Stimulated activated CD8-positive, alpha-beta memory T cell treated with anti-CD3 and anti-CD28 coated beads, Interleukin-12 subunit alpha, Interleukin-12 subunit beta, amount 100 ng/mL, for 24 hours (primary cell): ENCODE data around the gene PLSCR1.
"Not testable (repeated sequence)": the region's sequence is repeated elsewhere in the genome, so short reads cannot be mapped to it uniquely, and the experiment has no call there.

Source experiments
- DNase-seq: peaks from one replicate; pipeline ENCODE4 v3.0.0-alpha.2; 2020; ENCODE audit errors: extremely low read depth

The PLSCR1 gene

GRCh38 chr3:146550070-146550615, 5.7 kb upstream of the PLSCR1 start:
- no peak for DNase-seq

- DNase-seq: no peak
Measured at GRCh38 chr3:146547235-146547835, 2.9 kb upstream of the PLSCR1 start.

- DNase-seq: no peak
Measured at GRCh38 chr3:146546366-146546965, 2.1 kb upstream of the PLSCR1 start.

- DNase-seq: no peak
Measured at GRCh38 chr3:146544929-146545528, 622 bp upstream of the PLSCR1 start.

- no peak for DNase-seq
Measured at GRCh38 chr3:146543461-146544001, 876 bp downstream of the PLSCR1 start.

GRCh38 chr3:146542978-146543377, 1.4 kb downstream of the PLSCR1 start:
- no peak for DNase-seq

GRCh38 chr3:146542179-146542578, 2.2 kb downstream of the PLSCR1 start:
- DNase-seq: no peak

GRCh38 chr3:146540978-146541377, 3.4 kb downstream of the PLSCR1 start:
- no peak for DNase-seq

- no peak for DNase-seq
Measured at GRCh38 chr3:146540236-146540635, 4.2 kb downstream of the PLSCR1 start.

- DNase-seq: no peak
Measured at GRCh38 chr3:146539315-146539714, 5.1 kb downstream of the PLSCR1 start.

GRCh38 chr3:146537603-146538002, 6.8 kb downstream of the PLSCR1 start:
- DNase-seq: no peak

GRCh38 chr3:146536681-146537080, 7.7 kb downstream of the PLSCR1 start:
- DNase-seq: no peak

GRCh38 chr3:146532406-146532805, 12.0 kb downstream of the PLSCR1 start:
- no peak for DNase-seq

GRCh38 chr3:146530609-146531008, 13.8 kb downstream of the PLSCR1 start:
- DNase-seq: no peak

GRCh38 chr3:146529021-146529420, 15.4 kb downstream of the PLSCR1 start:
- DNase-seq: no peak

GRCh38 chr3:146524961-146525360, 19.4 kb downstream of the PLSCR1 start:
- no peak for DNase-seq

GRCh38 chr3:146523531-146523930, 20.9 kb downstream of the PLSCR1 start:
- DNase-seq: no peak

- not testable (repeated sequence) for DNase-seq
Measured at GRCh38 chr3:146522174-146523158, 21.9 kb downstream of the PLSCR1 start.

GRCh38 chr3:146521394-146521793, 23.0 kb downstream of the PLSCR1 start:
- DNase-seq: no peak

- DNase-seq: no peak
Measured at GRCh38 chr3:146519810-146520209, 24.6 kb downstream of the PLSCR1 start.

- DNase-seq: no peak
Measured at GRCh38 chr3:146517684-146518435, 26.5 kb downstream of the PLSCR1 start.
